ENCODE measurements around the gene FAM151B. TPM values are rescaled to one million over a fixed set of nuclear protein-coding genes. Genes with fewer than 3 reads are reported as not detected.

The FAM151B gene
- total RNA-seq, 1 experiment from 2014 or later, result 0.72 TPM

DNA sequence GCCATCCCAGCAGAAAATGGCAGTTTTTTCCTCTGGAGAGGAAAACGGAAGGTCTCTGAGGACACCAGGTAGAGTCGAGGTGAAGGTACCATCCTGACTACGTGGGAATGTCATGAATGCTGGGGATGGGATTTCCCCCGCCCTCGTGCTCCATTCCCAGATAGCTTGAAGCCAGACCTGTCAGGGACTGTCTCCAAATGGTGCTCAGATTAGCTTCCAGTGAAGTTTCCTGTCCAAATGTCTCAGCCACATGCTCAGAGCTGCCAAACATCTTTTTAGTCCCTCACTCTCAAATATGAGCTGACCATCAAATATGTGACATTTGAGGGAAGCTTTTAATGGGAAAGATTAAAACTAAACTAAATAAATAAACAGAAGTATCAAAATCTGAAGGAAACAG lies 89.8 kb downstream of the FAM151B start:
- H3K23ac ChIP-seq (ENCODE audit: insufficient read length, low read depth, low read length), result no peak overlapping the region
- no peak overlapping the region for H3K4me2 ChIP-seq (ENCODE audit: insufficient read depth, insufficient read length, low read length)
- no CpG with 5 or more reads among the region's 5 CpGs for WGBS (ENCODE audit: extremely low coverage, insufficient read length, low lambda C conversion rate)
- no peaks in the 10 kb centered on the region for H3K36me3 Mint-ChIP-seq (ENCODE audit: insufficient read depth in 1 of 3, low read depth in 3 of 3)
- no peaks in the 10 kb centered on the region for H3K9me3 ChIP-seq (ENCODE audit: control insufficient read depth, low read depth, low read length)
- H3K27me3 Mint-ChIP-seq (ENCODE audit: low read depth), result peaks cover 35% of the 10 kb centered on the region
- H3K79me2 ChIP-seq (ENCODE audit: insufficient read depth, low read length), result no peaks in the 10 kb centered on the region
- H3K4me1 ChIP-seq (ENCODE audit: insufficient read depth, low read length), result no peaks in the 10 kb centered on the region
- H4K8ac ChIP-seq (replicated peaks; ENCODE audit: insufficient read length, low read depth, low read length), result no peak overlapping the region
- H3K14ac ChIP-seq (ENCODE audit: insufficient read depth, low read length), result no peak overlapping the region
- H3K18ac ChIP-seq (ENCODE audit: insufficient read length, low read depth, low read length), result no peak overlapping the region
- no peak for DNase-seq
- no peak overlapping the region for H3K9ac ChIP-seq (ENCODE audit: extremely low read depth, insufficient read length, low read length)
- no peak overlapping the region for H2BK120ac ChIP-seq (ENCODE audit: low read depth, low read length, poor library complexity, severe bottlenecking)
- H2AFZ ChIP-seq (ENCODE audit: low read length), result no peak overlapping the region
- H3K27ac Mint-ChIP-seq, result no peak overlapping the region
- H2BK15ac ChIP-seq (ENCODE audit: low read depth, low read length), result no peak overlapping the region
- no peak overlapping the region for H2BK20ac ChIP-seq (ENCODE audit: low read depth, low read length, poor library complexity, severe bottlenecking)
- TF ChIP-seq, protein P1, sequence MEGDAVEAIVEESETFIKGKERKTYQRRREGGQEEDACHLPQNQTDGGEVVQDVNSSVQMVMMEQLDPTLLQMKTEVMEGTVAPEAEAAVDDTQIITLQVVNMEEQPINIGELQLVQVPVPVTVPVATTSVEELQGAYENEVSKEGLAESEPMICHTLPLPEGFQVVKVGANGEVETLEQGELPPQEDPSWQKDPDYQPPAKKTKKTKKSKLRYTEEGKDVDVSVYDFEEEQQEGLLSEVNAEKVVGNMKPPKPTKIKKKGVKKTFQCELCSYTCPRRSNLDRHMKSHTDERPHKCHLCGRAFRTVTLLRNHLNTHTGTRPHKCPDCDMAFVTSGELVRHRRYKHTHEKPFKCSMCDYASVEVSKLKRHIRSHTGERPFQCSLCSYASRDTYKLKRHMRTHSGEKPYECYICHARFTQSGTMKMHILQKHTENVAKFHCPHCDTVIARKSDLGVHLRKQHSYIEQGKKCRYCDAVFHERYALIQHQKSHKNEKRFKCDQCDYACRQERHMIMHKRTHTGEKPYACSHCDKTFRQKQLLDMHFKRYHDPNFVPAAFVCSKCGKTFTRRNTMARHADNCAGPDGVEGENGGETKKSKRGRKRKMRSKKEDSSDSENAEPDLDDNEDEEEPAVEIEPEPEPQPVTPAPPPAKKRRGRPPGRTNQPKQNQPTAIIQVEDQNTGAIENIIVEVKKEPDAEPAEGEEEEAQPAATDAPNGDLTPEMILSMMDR (conservative IDR thresholded peaks at IDR 0.05), result no peak
- no peak overlapping the region for H4K91ac ChIP-seq (ENCODE audit: insufficient read length, low read depth, low read length)
- no peaks in the 10 kb centered on the region for H3K27me3 ChIP-seq (ENCODE audit: insufficient read depth, low read length)
- H3K9me3 Mint-ChIP-seq, result peaks cover 0 to 2% of the 10 kb centered on the region in 2 experiments; a peak in 1 of 5 replicates
- H3K23me2 ChIP-seq (ENCODE audit: insufficient read length, low read depth, low read length, poor library complexity, severe bottlenecking), result no peaks in the 10 kb centered on the region
- H4K20me1 ChIP-seq (ENCODE audit: control insufficient read depth, insufficient read depth, insufficient read length), result no peaks in the 10 kb centered on the region
- no peak overlapping the region for H3T11ph ChIP-seq (ENCODE audit: low read length)
- H2AK5ac ChIP-seq (ENCODE audit: insufficient read length, low read length), result no peak overlapping the region
- H3K56ac ChIP-seq (ENCODE audit: insufficient read length, low read depth, low read length), result no peak overlapping the region
- H3K79me1 ChIP-seq (ENCODE audit: insufficient read depth, low read depth, low read length, poor library complexity, severe bottlenecking), result no peaks in the 10 kb centered on the region
- no peak overlapping the region for H3K4me3 Mint-ChIP-seq
- H2BK5ac ChIP-seq (ENCODE audit: insufficient read length, low read length), result no peak overlapping the region
- no peak overlapping the region for H4K5ac ChIP-seq (ENCODE audit: insufficient read length, low read depth, low read length)
- no peak overlapping the region for H3K4ac ChIP-seq (ENCODE audit: low read depth, low read length)
- no peak overlapping the region for H3K27ac ChIP-seq (ENCODE audit: insufficient read length, low read depth, low read length)
- peaks cover 0 to 8% of the 10 kb centered on the region in 2 experiments; a peak in 1 of 4 replicates for H3K4me1 Mint-ChIP-seq
- H2BK12ac ChIP-seq (ENCODE audit: insufficient read length, low read depth, low read length), result no peak overlapping the region
